Measurements from ENCODE around the gene JPT2. TPM values are rescaled to one million over a fixed set of nuclear protein-coding genes. Genes with fewer than 3 reads are reported as not detected.

The JPT2 gene
- total RNA-seq, 1 experiment from 2014 or later: 150 TPM

- TF ChIP-seq AFF4 (CRISPR knock-in tag; IDR thresholded peaks at IDR 0.05; ENCODE audit: borderline replicate concordance) (no peak), OVOL2 (CRISPR knock-in tag; IDR thresholded peaks at IDR 0.05; ENCODE audit: borderline replicate concordance) (no peak)
Observed at GRCh38 chr16:1651974-1652312, 26.1 kb upstream of the JPT2 start (continued).

- POLR2A ChIA-PET: no interaction called here
- DNase-seq (ENCODE audit: low spot score): no peak
- H3K9me3 Mint-ChIP-seq: no peaks in the 10 kb centered on the region; the same call in 1 of the 2 replicates
- no peak for ATAC-seq
- no peak overlapping the region for H3K4me3 Mint-ChIP-seq
- no peak overlapping the region for H3K27ac Mint-ChIP-seq
- no peaks in the 10 kb centered on the region for H3K27me3 Mint-ChIP-seq (ENCODE audit: low read depth)
- TF ChIP-seq ZNF219 (CRISPR knock-in tag; IDR thresholded peaks at IDR 0.05; ENCODE audit: borderline replicate concordance): no peak
- TF ChIP-seq ZNF396 (CRISPR knock-in tag; IDR thresholded peaks at IDR 0.05; ENCODE audit: borderline replicate concordance): no peak
- no peak for TF ChIP-seq ZNF532 (CRISPR knock-in tag; IDR thresholded peaks at IDR 0.05; ENCODE audit: borderline replicate concordance)
- TF ChIP-seq TEAD1 (CRISPR knock-in tag; IDR thresholded peaks at IDR 0.05): no peak
- no peak for TF ChIP-seq ATF2 (CRISPR knock-in tag; IDR thresholded peaks at IDR 0.05; ENCODE audit: borderline replicate concordance, low read depth)
- no peak for TF ChIP-seq ERG (CRISPR knock-in tag; IDR thresholded peaks at IDR 0.05)
- TF ChIP-seq ZNF671 (CRISPR knock-in tag; IDR thresholded peaks at IDR 0.05): no peak
- TF ChIP-seq MYBL2 (CRISPR knock-in tag; IDR thresholded peaks at IDR 0.05): no peak
- no peak for TF ChIP-seq ZNF416 (CRISPR knock-in tag; IDR thresholded peaks at IDR 0.05)
- TF ChIP-seq RORB (CRISPR knock-in tag; IDR thresholded peaks at IDR 0.05): no peak
- no peak for TF ChIP-seq ATF6 (CRISPR knock-in tag; IDR thresholded peaks at IDR 0.05)
- H3K36me3 Mint-ChIP-seq: peaks cover 47% of the 10 kb centered on the region
- no peaks in the 10 kb centered on the region for H3K4me1 Mint-ChIP-seq
- CTCF ChIA-PET: no interaction called here
Observed at GRCh38 chr16:1653023-1653422, 25.1 kb upstream of the JPT2 start.

Data from WTC11 (cell line).